HepG2 (cell line): ENCODE data around the gene SYTL2. TPM values are rescaled to one million over a fixed set of nuclear protein-coding genes. Genes with fewer than 3 reads are reported as not detected.

ENCODE experiments used
- ARNT ChIP-seq: fragments of 450-650 bp; IDR thresholded peaks from 2 replicates; pipeline ENCODE4 v1.6.1; 2017
- BORCS8-MEF2B ChIP-seq: sonication (generic); formaldehyde crosslinking; IDR thresholded peaks from 2 replicates; pipeline ENCODE4 v1.8.0; 2022; ENCODE audit warnings: mild to moderate bottlenecking, missing genetic modification reagents
- CREM ChIP-seq, 2 experiments: sonication (generic) in 1 of 2; formaldehyde crosslinking in 1 of 2; IDR thresholded peaks; 2 replicates each; pipeline versions ENCODE4 v1.4.0 to v1.6.1; 2016 to 2020; ENCODE audit warnings: antibody characterized with exemption in 1 of 2, mild to moderate bottlenecking in 1 of 2, missing genetic modification reagents in 1 of 2
- ELF1 ChIP-seq: sonication (generic); formaldehyde crosslinking; IDR thresholded peaks from 2 replicates; pipeline ENCODE4 v1.4.0; 2020; ENCODE audit warnings: missing genetic modification reagents
- FOSL2 ChIP-seq: sonication (generic); formaldehyde crosslinking; IDR thresholded peaks from 2 replicates; pipeline ENCODE4 v1.4.0; 2020; ENCODE audit warnings: missing genetic modification reagents
- FOXK1 ChIP-seq: sonication (generic); formaldehyde crosslinking; IDR thresholded peaks from 2 replicates; pipeline ENCODE4 v1.4.0; 2020; ENCODE audit warnings: low read depth, missing genetic modification reagents, borderline replicate concordance
- GABPA ChIP-seq, 2 experiments: IDR thresholded peaks; 2 replicates each; pipeline ENCODE4 v1.6.1; 2011 to 2016; ENCODE audit warnings: low read depth in 2 of 2, low read length in 1 of 2, missing biosample characterization in 1 of 2, missing genetic modification characterization in 1 of 2
- ISL2 ChIP-seq: sonication (generic); formaldehyde crosslinking; IDR thresholded peaks from 2 replicates; pipeline ENCODE4 v1.5.0; 2020; ENCODE audit warnings: missing genetic modification reagents
- JUND ChIP-seq: sonication (generic); formaldehyde crosslinking; IDR thresholded peaks from 2 replicates; pipeline ENCODE4 v1.8.0; 2022; ENCODE audit warnings: mild to moderate bottlenecking, missing genetic modification reagents
- KDM3A ChIP-seq: IDR thresholded peaks from 2 replicates; pipeline ENCODE4 v1.6.1; 2018; ENCODE audit warnings: low read depth, missing compliant biosample characterization
- KLF16 ChIP-seq, 2 experiments: sonication (generic) in 1 of 2; formaldehyde crosslinking in 1 of 2; IDR thresholded peaks; 2 replicates each; pipeline versions ENCODE4 v1.6.1 to v1.8.0; 2016 to 2023; ENCODE audit warnings: missing genetic modification reagents in 2 of 2, missing compliant biosample characterization in 1 of 2
- MTF1 ChIP-seq: sonication (generic); formaldehyde crosslinking; IDR thresholded peaks from 2 replicates; pipeline ENCODE4 v1.5.0; 2020; ENCODE audit warnings: missing genetic modification reagents
- PAWR ChIP-seq: sonication (generic); formaldehyde crosslinking; IDR thresholded peaks from 2 replicates; pipeline ENCODE4 v1.4.0; 2020; ENCODE audit warnings: missing genetic modification reagents, mild to moderate bottlenecking, borderline replicate concordance
- RBM39 ChIP-seq: fragments of 200-400 bp; formaldehyde crosslinking; IDR thresholded peaks from one replicate; pipeline ENCODE4 v1.6.1; 2018; ENCODE audit warnings: antibody characterized with exemption, mild to moderate bottlenecking, low read depth, low read length; ENCODE audit not compliant: poor library complexity, severe bottlenecking
- SP2 ChIP-seq: sonication (generic); formaldehyde crosslinking; IDR thresholded peaks from 2 replicates; pipeline ENCODE4 v1.5.1; 2020; ENCODE audit warnings: mild to moderate bottlenecking, missing genetic modification reagents
- TBL1XR1 ChIP-seq: fragments of 150-350 bp; IDR thresholded peaks from 2 replicates; pipeline ENCODE4 v1.6.1; 2014; ENCODE audit warnings: borderline replicate concordance, low read length; ENCODE audit not compliant: partially characterized antibody
- TBX3 ChIP-seq: fragments of 450-650 bp; IDR thresholded peaks from 2 replicates; pipeline ENCODE4 v1.6.1; 2017; ENCODE audit warnings: antibody characterized with exemption, mild to moderate bottlenecking, inconsistent platforms, borderline replicate concordance
- THAP11 ChIP-seq: IDR thresholded peaks from 2 replicates; pipeline ENCODE4 v1.6.1; 2016; ENCODE audit warnings: missing biosample characterization, missing genetic modification reagents
- ZNF44 ChIP-seq: sonication (generic); formaldehyde crosslinking; IDR thresholded peaks from 2 replicates; pipeline ENCODE4 v1.5.1; 2020; ENCODE audit warnings: mild to moderate bottlenecking, missing genetic modification reagents
- polyA plus RNA-seq, 8 experiments: library from polyadenylated mRNA; depleted of rRNA in 3 of 8; stranded (reverse) in 7 of 8; unstranded in 1 of 8; fragments of >200 nt; fragmentation: Illumina TruSeq in 4 of 8; extraction: Trizol in 4 of 8; gene quantifications; 2 replicates each; pipeline versions ENCODE4 v1.2.1 to v1.2.3, GENCODE V29; 2011 to 2016; ENCODE audit warnings: low read depth in 4 of 8, missing spikeins in 1 of 8, mixed read lengths in 1 of 8; ENCODE audit not compliant: insufficient read depth in 1 of 8
- total RNA-seq, 5 experiments: library from RNA; depleted of rRNA; stranded (reverse); fragments of >200 nt; fragmentation: Illumina TruSeq; extraction: Trizol; gene quantifications; 2 replicates each; pipeline ENCODE4 v1.2.3, GENCODE V29; 2016; ENCODE audit warnings: low read depth in 1 of 5
- TF ChIP-seq, protein P1 (sequence below): sonication (generic); formaldehyde crosslinking; conservative IDR thresholded peaks from 2 replicates; pipeline ENCODE4 v1.8.0; 2022; ENCODE audit warnings: mild to moderate bottlenecking, moderate library complexity, missing genetic modification reagents
- TF ChIP-seq, protein P2 (sequence below): sonication (generic); formaldehyde crosslinking; IDR thresholded peaks from 2 replicates; pipeline ENCODE4 v1.5.0; 2020; ENCODE audit warnings: missing genetic modification reagents
- TF ChIP-seq, protein P3 (sequence below): sonication (generic); formaldehyde crosslinking; IDR thresholded peaks from 2 replicates; pipeline ENCODE4 v1.4.0; 2020; ENCODE audit warnings: missing genetic modification reagents

SYTL2 gene
- total and polyA plus RNA-seq, 2 of the 13 experiments (the other 11 are each of a cell fraction or from before 2014, with no cell fraction given): 0.77 to 0.90 TPM

DNA sequence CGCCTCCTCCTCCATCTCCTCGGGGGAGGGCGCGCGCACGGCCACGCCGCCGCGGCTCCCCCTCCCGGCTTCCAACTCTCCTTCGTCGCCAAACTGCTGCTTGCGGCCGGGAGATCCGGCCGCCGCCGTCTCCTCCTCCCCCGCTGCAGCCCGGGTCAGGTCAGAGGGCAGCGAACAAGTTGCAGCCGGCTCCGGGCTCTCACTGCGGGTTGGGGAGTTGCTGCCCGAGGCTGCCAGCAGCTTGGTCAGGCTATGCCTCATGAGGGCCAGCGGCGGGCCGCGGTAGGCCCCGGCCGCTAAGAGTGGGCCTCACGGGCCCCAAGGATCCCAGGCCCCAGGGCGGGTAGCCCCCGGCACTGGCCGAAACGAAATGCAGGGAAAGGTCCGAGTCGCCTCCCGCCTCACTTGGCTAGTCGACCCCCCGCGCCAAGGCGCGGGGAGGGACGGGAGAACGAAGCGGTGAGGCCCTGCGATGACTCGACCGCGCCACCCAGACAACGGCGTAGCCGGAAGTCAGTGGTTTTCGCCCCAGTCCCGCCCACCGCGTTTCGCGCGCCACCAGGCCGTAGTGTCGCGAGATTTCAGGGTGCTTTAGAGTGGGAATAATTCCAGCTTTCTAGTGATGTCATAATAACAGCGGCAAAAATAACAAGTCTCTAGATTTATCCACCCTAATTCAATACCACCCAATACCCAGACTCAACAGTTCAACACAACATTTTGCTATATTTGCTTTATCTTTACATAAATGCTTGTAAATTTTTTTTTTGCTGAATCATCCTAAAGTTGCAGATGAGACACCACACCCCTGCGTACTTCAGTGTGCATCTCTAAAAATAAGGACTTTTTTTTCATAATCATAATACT is 146.1 kb downstream of the SYTL2 start, which contains the start of gene CREBZF (continued):
- TF ChIP-seq ELF1 (CRISPR knock-in tag) (peak; percentile 92), ZNF44 (peak; percentile 93; the same call in 1 of the 2 replicates), FOXK1 (CRISPR knock-in tag) (peak; percentile 76; the same call in 1 of the 2 replicates), THAP11 (CRISPR knock-in tag) (peak; percentile 86), ISL2 (peak; percentile 43), FOSL2 (CRISPR knock-in tag) (peak; percentile 72), RBM39 (peak; percentile 56), TBL1XR1 (no peak), SP2 (CRISPR knock-in tag) (peak; percentile 75), KDM3A (CRISPR knock-in tag) (peak; percentile 18; the same call in 1 of the 2 replicates), GABPA (IDR thresholded peaks at IDR 0.05; ENCODE audit: low read depth, low read length) (peak; percentile 67), GABPA (CRISPR knock-in tag; IDR thresholded peaks at IDR 0.05; ENCODE audit: low read depth) (peak; percentile 91), PAWR (CRISPR knock-in tag) (no peak; the same call in 1 of the 2 replicates), BORCS8-MEF2B (peak; percentile 80), TBX3 (0 out of 2 replicates have a peak, but pooled peaks have one; percentile 24), KLF16 (CRISPR knock-in tag; IDR thresholded peaks at IDR 0.05) (peak in 1 of 2 experiments; percentile 94; a peak in 2 of 4 replicates), CREM (IDR thresholded peaks at IDR 0.05) (peak; percentile 68), CREM (CRISPR knock-in tag; IDR thresholded peaks at IDR 0.05) (0 out of 2 replicates have a peak, but pooled peaks have one; percentile 25), JUND (CRISPR knock-in tag) (peak; percentile 79), ARNT (no peak), MTF1 (CRISPR knock-in tag) (0 out of 2 replicates have a peak, but pooled peaks have one; percentile 64)
- TF ChIP-seq, protein P1, sequence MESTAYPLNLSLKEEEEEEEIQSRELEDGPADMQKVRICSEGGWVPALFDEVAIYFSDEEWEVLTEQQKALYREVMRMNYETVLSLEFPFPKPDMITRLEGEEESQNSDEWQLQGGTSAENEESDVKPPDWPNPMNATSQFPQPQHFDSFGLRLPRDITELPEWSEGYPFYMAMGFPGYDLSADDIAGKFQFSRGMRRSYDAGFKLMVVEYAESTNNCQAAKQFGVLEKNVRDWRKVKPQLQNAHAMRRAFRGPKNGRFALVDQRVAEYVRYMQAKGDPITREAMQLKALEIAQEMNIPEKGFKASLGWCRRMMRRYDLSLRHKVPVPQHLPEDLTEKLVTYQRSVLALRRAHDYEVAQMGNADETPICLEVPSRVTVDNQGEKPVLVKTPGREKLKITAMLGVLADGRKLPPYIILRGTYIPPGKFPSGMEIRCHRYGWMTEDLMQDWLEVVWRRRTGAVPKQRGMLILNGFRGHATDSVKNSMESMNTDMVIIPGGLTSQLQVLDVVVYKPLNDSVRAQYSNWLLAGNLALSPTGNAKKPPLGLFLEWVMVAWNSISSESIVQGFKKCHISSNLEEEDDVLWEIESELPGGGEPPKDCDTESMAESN: peak; percentile 73
- TF ChIP-seq, protein P2, sequence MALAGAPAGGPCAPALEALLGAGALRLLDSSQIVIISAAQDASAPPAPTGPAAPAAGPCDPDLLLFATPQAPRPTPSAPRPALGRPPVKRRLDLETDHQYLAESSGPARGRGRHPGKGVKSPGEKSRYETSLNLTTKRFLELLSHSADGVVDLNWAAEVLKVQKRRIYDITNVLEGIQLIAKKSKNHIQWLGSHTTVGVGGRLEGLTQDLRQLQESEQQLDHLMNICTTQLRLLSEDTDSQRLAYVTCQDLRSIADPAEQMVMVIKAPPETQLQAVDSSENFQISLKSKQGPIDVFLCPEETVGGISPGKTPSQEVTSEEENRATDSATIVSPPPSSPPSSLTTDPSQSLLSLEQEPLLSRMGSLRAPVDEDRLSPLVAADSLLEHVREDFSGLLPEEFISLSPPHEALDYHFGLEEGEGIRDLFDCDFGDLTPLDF (CRISPR knock-in tag): peak; percentile 96
- TF ChIP-seq, protein P3, sequence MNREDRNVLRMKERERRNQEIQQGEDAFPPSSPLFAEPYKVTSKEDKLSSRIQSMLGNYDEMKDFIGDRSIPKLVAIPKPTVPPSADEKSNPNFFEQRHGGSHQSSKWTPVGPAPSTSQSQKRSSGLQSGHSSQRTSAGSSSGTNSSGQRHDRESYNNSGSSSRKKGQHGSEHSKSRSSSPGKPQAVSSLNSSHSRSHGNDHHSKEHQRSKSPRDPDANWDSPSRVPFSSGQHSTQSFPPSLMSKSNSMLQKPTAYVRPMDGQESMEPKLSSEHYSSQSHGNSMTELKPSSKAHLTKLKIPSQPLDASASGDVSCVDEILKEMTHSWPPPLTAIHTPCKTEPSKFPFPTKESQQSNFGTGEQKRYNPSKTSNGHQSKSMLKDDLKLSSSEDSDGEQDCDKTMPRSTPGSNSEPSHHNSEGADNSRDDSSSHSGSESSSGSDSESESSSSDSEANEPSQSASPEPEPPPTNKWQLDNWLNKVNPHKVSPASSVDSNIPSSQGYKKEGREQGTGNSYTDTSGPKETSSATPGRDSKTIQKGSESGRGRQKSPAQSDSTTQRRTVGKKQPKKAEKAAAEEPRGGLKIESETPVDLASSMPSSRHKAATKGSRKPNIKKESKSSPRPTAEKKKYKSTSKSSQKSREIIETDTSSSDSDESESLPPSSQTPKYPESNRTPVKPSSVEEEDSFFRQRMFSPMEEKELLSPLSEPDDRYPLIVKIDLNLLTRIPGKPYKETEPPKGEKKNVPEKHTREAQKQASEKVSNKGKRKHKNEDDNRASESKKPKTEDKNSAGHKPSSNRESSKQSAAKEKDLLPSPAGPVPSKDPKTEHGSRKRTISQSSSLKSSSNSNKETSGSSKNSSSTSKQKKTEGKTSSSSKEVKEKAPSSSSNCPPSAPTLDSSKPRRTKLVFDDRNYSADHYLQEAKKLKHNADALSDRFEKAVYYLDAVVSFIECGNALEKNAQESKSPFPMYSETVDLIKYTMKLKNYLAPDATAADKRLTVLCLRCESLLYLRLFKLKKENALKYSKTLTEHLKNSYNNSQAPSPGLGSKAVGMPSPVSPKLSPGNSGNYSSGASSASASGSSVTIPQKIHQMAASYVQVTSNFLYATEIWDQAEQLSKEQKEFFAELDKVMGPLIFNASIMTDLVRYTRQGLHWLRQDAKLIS: no peak
